Activated CD4-positive, alpha-beta T cell treated with anti-CD3 and anti-CD28 coated beads for 4 hours (primary cell): ENCODE data around the gene CTDSPL2.
A peak's percentile ranks its signal among the peaks of the same experiment; 100 is the strongest.
"Not testable (repeated sequence)": the region's sequence is repeated elsewhere in the genome, so short reads cannot be mapped to it uniquely, and the experiment has no call there.

Experiments
- DNase-seq, 2 donors: peaks; one replicate each; pipeline ENCODE4 v3.0.0-alpha.2; 2020

CTDSPL2 gene

DNA sequence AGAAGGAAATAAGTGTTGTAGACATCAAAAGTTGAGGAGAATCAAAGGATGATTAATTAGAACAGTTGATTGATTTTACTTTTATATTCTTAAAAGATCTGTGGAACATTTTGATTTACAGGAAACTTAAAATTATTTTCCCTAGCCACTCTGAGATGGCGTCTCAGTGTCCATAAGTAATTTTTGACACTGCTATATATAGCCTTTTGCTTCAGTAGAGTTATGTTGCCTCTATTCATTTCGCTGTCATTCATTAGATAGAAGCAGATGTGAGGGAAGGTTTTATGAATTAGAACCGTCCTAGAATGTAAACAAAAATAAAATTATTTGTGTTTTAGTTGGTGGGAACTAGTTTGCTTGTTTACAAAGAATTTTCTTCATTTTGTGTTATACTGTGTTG lies 58.5 kb downstream of the CTDSPL2 start:
- DNase-seq = no peak

DNA sequence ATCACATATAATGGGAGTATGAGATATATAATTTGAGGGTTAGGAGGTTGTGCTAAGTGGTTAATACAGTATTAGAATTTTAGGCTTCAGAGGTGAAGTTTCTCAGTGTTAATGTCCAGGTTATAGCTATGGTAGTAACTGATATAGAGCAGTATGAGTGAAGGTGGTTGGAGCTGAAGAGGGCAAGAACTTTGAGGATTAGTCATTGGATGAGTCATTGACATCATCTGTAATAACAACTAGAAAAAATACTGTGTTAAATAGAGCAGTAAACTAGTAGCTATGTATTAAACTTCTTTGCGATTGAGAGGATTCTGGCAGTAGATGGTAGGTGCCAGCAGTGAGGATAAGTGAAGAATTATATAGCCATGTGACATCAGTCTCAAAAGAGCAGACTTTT lies 62.0 kb downstream of the CTDSPL2 start:
- no peak for DNase-seq

DNA sequence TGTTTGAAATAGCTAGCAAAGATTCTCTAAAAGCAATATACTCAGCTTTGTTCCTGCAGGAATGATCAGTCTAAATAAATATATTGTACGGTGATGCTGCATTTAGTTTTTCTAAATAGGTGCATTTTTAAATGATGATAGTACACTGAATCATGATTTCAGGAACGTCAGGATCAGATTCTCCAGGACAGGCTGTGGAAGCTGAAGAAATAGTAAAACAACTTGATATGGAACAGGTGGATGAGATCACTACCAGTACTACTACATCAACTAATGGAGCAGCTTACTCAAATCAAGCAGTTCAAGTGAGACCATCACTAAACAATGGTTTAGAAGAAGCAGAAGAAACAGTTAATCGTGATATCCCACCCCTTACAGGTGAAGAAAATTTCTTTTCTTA lies 63.2 kb downstream of the CTDSPL2 start:
- no peak for DNase-seq

DNA sequence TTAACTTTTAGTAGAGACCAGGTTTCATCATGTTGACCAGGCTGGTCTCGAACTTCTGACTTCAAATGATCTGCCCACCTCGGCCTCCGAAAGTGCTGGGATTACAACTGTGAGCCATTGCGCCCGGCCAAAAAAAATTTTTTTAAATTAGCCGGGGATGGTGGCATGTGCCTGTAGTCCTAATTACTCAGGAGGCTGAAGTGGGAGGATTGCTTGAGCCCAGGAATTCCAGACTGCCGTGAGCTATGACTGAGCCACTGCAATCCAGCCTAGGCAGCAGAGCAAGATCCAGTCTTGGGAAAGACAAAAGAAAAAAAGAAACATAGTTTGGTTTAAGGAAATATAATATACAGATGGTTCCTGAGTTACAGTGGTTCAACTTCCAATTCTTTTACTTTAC lies 64.6 kb downstream of the CTDSPL2 start:
- DNase-seq = no peak

DNA sequence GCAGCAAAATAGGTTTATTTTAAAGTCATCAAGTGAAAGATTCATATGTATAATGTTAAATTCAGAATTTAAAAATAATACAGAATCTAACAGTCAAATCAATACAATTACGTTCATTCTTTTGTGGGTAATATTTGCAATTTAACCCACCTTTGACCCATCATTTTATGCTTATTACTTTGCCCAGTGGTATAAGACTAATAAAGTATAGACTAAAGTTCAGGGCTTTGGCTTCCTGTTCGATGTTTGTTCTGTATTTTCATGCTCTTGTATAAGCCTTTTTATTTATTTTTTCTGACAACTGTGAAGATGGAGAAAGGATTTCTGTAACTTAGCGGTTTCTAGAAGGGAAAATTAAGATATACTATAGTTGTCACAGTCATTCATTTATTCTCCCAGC lies 65.2 kb downstream of the CTDSPL2 start:
- no peak for DNase-seq

DNA sequence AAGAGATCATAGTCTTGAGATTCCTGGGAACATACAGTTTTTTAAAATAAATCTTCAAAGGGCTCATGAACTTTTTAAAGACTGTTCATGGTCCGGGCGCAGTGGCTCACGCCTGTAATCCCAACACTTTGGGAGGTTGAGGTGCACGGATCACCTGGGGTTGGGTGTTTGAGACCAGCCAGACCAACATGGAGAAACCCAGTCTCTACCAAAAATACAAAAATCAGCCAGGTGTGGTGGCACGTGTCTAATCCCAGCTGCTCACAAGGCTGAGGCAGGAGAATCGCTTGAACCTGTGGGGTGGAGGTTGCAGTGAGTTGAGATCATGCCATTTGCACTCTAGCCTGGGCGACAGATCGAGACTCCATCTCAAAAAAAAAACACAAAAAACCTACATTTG lies 68.1 kb downstream of the CTDSPL2 start:
- DNase-seq = no peak

DNA sequence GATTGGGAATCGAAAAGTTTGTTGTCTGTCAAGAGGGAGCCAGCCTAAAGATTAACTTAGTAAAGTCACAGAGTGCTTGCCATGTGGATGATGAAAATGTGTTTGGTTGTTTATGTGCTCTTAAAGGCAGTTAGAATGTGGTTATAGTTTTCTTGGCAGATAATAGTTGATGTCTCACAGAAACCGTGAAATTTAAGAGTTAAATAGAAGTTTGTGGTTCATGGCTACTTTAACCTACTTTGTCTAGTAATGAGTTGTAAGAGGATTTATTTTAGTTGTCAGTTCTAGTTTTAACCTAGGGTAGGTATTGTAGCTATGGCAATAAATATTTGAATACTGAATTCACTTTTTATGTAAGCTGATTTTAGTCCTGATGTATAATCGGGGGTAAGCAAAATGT lies 73.1 kb downstream of the CTDSPL2 start:
- no peak for DNase-seq

DNA sequence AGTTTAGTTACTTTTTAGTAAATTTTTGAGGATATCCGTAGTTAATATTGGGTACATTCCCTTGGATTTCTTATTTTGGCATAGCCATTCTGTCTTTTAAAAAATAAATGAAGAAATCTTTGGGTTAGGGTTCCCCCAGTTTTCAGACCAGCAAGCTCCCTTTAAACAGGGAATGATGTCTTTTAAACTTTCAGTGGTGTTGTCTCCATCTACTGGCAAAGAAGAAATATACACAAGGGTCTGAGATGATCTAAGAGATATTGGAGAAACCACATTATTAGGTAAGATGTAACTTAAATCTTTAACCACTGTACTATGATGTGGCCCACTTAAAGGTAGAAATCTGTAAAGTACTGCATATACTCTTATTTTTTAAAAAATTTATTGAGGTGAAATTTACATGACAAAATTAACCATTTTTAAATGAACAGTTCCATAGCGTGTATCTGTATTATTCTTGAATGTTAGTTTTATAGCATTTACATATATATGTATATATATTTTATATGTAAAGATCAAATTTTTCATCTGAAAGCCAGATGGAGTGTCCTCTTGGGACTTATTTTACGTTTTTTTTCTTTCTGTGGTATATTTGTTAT lies 74.4 kb downstream of the CTDSPL2 start:
- no peak for DNase-seq

DNA sequence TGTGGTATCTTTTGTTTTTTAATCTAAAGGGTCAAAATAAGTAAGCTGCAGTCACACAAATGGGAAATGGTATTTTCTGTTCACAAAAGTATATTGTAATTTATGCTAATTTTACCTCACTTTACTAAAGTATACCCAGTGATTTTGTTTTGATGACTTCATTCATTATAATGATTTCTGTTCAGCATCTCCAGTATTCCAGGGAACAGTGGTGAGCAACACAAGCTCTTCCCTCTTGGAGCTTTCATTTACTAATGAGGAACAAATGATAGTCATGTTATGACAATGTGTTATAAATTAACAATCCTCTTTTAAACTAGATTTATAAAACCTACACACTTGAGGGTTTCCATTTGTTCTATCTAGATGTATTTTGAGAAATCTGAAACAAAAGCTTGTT lies 89.0 kb downstream of the CTDSPL2 start:
- DNase-seq = no peak

DNA sequence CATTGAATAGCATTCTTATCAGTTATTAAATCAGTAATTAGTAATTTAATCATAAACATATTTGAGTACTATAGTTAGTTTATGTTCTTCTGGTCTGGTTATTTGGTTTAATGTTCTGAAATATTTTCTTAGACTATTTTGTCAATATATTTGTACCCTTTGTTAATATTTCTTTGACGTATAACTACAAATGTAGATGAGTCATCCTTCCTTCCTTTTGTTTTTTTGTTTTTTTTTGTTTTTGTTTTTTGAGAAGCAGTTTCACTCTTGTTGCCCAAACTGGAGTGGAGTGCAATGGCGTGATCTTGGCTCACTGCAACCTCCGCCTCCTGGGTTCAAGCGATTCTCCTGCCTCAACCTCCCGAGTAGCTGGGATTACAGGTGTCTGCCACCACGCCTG lies 92.1 kb downstream of the CTDSPL2 start:
- no peak for DNase-seq

DNA sequence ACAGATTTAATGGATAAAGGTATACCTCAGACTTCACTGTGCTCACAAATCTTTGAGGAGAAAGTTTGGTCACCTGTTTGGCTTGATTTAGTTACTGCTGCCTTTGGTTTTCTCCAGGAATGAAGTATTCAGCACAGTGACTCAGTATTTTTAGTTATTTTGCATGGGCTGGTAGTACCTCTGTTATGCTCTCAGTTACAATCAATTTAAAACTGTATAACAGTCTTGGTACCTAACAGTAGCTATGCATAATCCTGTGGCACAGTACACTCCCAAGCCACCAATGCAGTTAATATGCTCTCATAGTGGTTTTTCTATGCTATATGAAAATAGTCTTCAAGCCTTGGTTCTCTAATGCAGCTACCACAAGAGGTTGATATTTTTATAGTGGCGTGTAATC lies 97.6 kb downstream of the CTDSPL2 start:
- no peak for DNase-seq

DNA sequence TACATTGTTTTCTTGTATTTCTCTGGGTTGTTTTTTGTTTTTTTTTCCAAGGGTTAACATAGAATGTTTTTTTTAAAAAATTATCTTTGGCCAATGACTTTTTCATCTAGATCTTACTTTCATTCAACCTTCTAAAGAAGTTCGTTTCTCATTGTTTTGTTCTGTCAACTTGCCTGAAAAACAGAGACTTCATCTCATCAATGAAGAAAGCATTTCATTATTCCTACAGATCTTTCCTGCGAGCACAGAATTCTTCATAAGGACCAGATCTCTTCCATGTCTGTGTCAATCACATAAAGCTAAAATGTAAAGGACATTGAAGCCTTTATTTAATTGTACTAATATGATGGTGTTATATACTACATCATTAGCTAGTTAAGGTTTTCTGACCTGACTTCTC lies 99.8 kb downstream of the CTDSPL2 start:
- DNase-seq = no peak

DNA sequence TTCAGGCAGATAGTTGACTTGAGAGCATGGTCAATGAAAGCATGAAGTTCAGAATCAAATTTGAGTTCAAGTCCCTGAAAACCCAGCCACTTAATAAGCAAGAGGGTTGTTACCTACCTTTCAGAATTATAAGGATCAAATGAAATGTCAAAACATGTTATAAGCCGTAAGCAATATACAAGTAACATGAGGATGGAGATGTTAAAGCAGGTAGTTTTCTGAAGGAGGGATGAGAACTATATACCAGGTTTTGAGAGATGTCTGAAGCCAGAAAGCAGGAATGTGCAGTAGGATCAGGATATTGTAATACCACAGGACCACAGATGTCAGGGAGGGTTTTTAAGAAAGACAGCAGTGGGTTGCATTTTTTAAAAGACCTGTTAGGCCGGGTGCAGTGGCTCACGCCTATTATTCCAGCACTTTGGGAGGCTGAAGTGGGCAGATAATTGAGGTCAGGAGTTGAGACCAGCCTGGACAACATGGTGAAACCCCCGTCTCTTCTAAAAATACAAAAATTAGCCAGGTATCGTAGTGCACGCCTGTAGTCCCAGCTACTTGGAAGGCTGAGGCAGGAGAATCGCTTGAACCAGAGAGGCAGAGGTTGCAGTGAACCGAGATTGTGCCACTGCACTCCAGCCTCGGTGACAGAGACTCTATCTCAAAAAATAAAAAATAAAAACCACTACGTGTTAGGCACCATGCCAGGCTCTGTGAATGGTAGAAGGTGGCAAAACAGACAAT lies 102.6 kb downstream of the CTDSPL2 start:
- no peak for DNase-seq

DNA sequence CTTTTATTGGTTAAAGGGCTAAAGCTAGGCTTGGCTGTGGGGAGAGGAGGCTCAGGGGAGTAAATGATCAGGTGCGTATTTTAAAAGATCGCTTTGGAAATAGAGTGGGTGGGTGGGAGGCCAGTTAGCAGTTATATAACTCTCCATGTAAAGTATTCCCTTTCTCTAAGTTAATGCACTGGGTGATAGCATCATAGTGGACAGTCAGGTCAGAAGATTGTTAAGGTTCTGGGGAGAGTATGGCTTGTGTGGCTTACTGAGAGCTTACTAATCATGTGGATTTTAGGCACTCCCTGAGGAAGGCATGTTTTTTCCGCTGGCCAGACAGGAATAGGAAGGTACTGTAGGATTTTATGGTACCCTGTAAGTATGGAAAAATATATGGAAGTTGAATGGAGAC lies 103.2 kb downstream of the CTDSPL2 start:
- DNase-seq = no peak

DNA sequence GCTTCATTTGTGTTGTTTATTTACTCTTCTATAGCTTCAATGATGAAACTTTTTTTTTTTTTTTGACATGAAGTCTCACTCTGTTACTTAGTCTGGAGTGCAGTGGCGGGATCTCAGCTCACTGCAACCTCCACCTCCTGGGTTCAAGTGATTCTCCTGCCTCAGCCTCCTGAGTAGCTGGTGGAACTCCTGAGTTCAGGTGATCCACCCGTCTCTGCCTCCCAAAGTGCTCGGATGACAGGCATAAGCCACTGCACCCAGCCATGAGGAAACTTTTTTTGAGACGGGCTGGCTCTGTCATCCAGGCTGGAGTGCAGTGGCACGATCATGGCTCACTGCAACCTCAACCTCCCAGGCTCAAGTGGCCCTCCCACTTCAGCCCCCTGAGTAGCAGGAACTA lies 104.8 kb downstream of the CTDSPL2 start:
- DNase-seq = not testable (repeated sequence)

DNA sequence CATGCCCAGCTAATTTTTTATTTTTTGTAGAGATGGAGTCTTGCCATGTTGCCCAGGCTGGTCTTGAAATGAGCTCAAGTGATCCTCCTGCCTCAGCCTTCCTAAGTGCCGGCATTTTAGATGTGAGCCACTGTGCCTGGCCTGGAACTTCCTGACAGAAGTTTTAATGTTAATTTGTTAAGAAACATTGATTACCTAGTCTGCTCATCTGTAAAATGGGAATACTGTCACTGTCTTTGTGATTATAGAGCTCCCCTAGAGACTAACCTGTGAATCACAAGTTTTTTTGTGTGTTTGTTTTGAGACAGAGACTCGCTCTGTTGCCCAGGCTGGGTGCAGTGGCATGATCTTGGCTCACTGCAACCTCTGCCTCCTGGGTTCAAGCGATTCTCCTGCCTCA lies 105.3 kb downstream of the CTDSPL2 start:
- DNase-seq = no peak

DNA sequence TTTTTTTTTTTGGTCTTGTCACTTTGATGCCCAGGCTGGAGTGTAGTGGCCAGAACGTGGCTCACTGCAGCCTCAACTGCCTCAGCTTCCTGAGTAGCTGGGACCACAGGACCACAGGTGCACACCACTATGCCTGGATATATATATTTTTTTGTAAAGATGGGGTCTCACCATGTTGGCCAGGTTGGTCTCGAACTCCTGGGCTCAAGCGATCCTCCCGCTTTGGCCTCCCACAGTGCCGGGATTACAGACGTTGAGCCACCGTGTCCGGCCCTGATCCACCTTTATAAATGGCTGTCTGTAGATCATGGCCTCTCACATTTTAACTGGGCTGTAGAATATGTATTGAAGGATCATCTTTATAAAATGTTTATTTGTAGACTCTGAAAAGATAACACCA lies 107.7 kb downstream of the CTDSPL2 start:
- no peak for DNase-seq

DNA sequence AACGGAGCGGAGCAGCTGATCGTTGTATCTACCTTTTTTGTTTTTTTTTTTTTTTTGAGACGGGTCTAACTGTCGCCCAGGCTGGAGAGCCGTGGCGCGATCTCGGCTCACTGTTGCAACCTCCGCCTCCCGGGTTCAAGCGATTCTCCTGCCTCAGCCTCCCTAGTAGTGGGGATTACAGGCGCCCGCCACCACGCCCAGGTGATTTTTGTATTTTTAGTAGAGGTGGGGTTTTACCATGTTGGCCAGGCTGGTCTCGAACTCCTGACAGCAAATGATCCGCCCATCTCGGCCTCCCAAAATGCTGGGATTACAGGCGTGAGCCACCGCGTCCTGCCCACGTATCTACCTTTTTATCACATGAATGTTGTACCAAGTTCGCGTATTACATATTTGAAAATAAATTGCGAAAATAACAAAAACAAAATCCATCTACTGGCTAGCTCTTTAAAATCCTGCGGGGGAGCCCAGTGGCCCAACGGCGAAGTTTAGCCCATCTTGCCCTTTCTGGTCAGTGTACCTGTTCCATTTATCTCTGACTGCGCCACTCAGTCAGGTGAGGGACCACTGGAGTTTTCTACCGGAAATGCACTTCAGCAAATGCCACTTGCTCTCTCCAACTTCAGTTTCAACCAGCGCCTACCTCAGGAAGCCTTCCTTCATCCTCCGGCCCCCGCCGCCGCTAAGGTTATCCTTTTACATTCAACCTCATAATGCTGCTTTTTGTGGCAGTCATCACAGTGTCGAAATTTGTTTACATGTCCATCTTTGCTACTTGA lies 108.3 kb downstream of the CTDSPL2 start:
- DNase-seq = peak; percentile 15 to 38

DNA sequence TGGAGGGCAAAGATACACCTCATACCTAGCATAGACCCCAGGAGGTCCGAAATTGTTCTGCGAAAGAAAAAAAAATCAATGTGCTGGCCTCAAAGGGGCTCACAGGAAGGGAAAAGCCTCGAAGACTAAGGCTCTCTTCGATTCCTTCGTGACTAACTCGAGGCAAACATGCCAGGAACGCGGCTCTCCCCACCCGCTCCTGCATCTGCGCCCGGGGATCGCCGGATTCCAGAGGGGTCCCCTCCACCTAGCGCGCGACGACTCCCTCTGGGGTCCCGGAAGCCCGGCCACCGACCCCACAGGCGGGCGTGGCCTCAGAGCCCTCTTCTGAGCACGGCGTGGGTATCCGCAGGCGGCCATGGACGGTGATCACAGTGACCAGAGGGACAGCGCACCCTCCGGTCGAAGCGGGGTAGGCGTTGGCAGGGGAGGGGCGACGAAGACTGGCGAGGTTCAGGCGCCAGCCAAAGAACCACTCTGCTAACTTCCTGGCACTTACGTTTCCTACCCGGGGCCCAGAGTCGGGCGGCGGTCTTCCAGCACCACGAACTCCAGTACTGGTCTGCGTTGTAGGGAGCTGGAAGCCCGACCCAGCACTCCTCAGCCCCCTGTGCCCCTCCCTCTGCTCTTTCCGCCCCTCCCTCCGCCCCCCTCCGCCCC lies 109.0 kb downstream of the CTDSPL2 start:
- no peak for DNase-seq

DNA sequence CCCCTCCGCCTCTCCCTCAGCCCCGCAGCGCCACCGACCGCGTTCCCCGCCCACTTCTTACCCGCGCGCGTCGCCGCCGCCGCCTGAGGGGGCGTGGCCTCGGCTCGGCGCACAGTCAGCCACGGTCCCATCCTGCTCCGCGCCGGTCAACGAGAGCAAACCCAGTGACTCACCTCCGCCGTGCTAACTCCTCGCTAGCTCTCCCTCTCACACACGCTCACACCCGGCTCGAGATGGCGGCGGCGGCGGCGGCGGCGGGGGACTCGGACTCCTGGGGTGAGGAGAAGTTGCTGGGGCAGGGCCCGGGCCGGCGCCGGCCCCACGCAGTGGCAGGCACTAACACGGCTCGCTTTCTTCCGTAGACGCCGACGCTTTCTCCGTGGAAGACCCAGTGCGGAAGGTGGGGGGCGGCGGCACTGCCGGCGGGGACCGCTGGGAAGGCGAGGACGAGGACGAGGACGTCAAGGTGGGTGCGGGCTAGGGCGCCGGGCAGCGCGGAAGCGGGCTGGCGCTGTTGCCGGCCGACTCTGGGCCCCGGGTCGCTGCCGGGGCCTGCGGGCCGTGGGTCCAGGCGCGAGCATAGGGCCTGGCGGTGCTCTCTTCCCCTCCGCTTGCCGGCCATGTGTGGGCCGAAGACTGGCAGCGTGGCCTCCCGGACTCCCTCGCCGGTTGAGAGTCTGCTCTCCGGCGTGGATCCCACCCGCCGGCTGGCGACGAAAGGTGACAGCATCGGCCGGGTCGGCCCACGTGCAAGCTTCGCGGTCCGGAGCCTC lies 109.7 kb downstream of the CTDSPL2 start, which contains the start of gene EIF3J:
EIF3J (plus strand) TSS at position 186 of the 773 bp plus-strand sequence; CDS start at position 234, 48 bp downstream.
- peak; percentile 93 to 95 for DNase-seq

DNA sequence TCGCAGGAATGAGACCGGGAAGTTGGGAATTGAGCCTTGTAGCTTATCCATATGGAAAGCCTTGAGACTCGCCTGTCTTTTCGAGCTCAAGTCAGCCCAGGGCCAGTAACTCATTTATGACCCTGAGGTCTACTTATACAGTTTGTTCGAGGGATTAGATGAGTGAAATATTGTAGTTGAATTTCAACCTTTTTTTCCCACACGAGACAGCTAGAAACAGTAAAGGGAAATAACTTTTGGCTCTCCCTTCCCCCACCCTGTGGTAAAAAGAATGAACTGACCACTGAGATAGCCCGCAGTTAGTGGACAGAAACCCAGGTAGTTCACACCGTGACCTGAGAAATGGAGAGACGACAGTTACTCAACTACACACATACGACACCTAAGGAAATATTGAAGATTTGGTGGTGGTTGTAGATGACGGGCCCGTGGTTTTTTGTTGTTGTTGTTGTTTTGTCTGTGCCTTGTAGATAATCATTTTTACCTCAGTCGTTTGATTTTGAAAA lies 110.4 kb downstream of the CTDSPL2 start:
- peak in 1 of 2 donors; percentile 8 for DNase-seq

DNA sequence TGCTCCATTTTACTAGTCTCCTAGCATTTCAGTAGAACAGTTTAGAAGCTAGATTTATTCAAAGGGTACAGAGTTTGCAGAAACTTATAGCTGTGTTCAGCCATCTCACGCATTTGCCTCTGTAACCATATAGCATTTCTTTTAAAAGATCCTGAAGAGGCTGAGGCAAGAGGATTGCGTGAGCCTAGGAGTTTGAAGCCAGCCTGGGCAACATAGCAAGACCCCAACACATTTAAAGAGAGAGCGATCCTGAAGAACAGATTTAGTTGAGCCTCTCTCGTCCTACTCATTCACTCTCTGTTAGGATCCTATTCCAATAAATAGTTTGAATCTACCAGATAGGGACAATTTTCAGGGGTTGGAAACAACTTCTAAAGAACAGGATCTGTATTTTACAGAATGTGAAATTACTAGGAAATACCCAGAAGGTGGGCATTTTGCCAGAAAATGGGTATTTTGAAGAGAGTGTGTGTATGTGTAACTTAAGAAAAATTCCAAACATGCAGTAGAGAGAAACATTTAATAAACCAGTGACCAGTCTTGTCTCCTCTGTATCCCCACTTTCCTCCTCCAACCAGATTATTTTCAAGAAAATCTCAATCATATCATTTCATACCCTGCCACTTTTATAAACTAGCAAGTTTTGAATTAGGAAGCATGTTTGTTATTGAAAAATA lies 114.0 kb downstream of the CTDSPL2 start:
- no peak for DNase-seq
